Measurements from ENCODE around the gene LRCH1.

DNA sequence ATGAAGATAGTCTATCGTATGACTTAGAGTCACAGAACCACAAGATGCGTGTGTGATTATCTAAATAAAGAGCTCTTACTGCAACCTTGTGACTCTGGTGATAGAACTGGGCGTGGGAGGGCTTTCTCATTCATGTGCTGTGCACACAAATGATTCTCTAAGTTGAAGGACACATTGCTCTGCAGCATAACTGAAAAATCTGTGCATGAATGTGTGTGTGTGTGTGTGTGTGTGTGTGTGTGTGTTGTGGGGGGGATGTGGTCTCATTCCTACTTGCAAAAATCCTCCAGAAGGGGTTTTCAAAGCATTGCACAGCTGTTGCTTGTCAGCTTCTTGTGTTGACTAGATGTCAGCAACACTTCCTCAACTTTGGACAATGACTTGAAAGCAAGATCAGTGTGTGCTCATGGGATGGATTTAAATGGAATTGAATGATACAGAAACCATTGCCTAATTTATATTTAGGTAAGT is 22.4 kb downstream of the LRCH1 start:
- TF ChIP-seq, protein P1, sequence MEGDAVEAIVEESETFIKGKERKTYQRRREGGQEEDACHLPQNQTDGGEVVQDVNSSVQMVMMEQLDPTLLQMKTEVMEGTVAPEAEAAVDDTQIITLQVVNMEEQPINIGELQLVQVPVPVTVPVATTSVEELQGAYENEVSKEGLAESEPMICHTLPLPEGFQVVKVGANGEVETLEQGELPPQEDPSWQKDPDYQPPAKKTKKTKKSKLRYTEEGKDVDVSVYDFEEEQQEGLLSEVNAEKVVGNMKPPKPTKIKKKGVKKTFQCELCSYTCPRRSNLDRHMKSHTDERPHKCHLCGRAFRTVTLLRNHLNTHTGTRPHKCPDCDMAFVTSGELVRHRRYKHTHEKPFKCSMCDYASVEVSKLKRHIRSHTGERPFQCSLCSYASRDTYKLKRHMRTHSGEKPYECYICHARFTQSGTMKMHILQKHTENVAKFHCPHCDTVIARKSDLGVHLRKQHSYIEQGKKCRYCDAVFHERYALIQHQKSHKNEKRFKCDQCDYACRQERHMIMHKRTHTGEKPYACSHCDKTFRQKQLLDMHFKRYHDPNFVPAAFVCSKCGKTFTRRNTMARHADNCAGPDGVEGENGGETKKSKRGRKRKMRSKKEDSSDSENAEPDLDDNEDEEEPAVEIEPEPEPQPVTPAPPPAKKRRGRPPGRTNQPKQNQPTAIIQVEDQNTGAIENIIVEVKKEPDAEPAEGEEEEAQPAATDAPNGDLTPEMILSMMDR (IDR thresholded peaks at IDR 0.05): no peak
- TF ChIP-seq POLR2A (IDR thresholded peaks at IDR 0.05): no peak
